ENCODE data around the gene ITPR2.

DNA sequence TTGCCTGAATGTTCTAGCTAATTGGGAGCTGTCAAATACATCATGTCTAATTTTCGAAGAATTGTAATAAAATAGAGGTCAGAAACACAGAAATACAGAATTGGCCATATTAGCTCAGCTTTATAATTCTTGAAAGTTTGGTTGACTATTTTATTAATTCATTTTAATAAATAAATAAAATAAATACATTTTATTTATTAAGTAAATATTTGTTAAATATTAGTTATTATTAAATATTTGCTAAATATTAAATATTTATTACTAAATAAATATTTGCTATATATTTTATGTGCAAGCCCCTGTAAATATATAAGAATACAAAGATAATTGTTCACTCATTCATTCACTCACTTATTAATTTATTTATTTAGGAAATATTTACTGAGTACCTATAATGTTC lies 406.3 kb downstream of the ITPR2 start:
- no peak for TF ChIP-seq TAF1 (IDR thresholded peaks at IDR 0.05; ENCODE audit: borderline replicate concordance, low read depth, low read length)
- TF ChIP-seq POLR2A (IDR thresholded peaks at IDR 0.05; ENCODE audit: low read depth, low read length): no peak
- no peak for TF ChIP-seq POLR2AphosphoS5 (IDR thresholded peaks at IDR 0.05; ENCODE audit: low read depth, low read length)

Data from GM12892 (cell line).